Testis (tissue), 3 donors: ENCODE data around the gene SPATA25. TPM values are rescaled to one million over a fixed set of nuclear protein-coding genes. Genes with fewer than 3 reads are reported as not detected.

ENCODE experiments used
- DNase-seq: peaks from one replicate; pipeline ENCODE4 v3.0.0-alpha.2; 2019
- H3K27ac ChIP-seq, 2 donors: fragments of 200-600 bp; sonication (generic); one replicate each; pipeline ENCODE4 v1.5.1; 2019
- H3K27me3 ChIP-seq: fragments of 200-600 bp; sonication (generic); one replicate; pipeline ENCODE4 v1.5.1; 2019
- H3K36me3 ChIP-seq: fragments of 200-600 bp; sonication (generic); one replicate; pipeline ENCODE4 v1.5.1; 2017; ENCODE audit warnings: low read depth; ENCODE audit errors: missing control alignments
- H3K4me1 ChIP-seq: fragments of 200-600 bp; sonication (generic); one replicate; pipeline ENCODE4 v1.5.1; 2019
- H3K4me3 ChIP-seq, 2 donors: fragments of 200-600 bp; sonication (generic); one replicate each; pipeline ENCODE4 v1.5.1; 2017 to 2019
- H3K9me3 ChIP-seq: fragments of 200-600 bp; sonication (generic); one replicate; pipeline ENCODE4 v1.5.1; 2017
- CTCF ChIP-seq, 3 experiments: fragments of 450-650 bp in 2 of 3; fragments of 200-600 bp in 1 of 3; sonication (generic) in 1 of 3; IDR thresholded peaks; one replicate each; pipeline ENCODE4 v1.5.1; 2016 to 2019; ENCODE audit warnings: antibody characterized with exemption in 3 of 3, mild to moderate bottlenecking in 2 of 3, moderate library complexity in 1 of 3
- POLR2A ChIP-seq: fragments of 450-650 bp; IDR thresholded peaks from one replicate; pipeline ENCODE4 v1.6.1; 2017; ENCODE audit warnings: antibody characterized with exemption, mild to moderate bottlenecking, moderate library complexity
- WGBS, 2 donors: methylation state at CpG; one replicate each; pipeline ENCODE4 v1.1.5; 2018; 5-methylcytosine and 5-hydroxymethylcytosine counted together
- intact Hi-C: fragments of 100-400 bp; cut with DNase I; formaldehyde crosslinking; loops from one replicate; pipeline ENCODE4 v1.15.1; 2023; ENCODE audit warnings: low total_unique reads
- polyA plus RNA-seq: library from polyadenylated mRNA; stranded (reverse); fragments of 350-450 nt; fragmentation: Illumina TruSeq; extraction: RNeasy Lipid Tissue Mini Kit (QIAGEN cat#74804); gene quantifications from one replicate; pipeline ENCODE4 v1.2.3, GENCODE V29; 2014; ENCODE audit warnings: low read depth, low replicate concordance; ENCODE audit not compliant: insufficient read depth
- total RNA-seq, 2 donors: library from RNA; depleted of rRNA; stranded (reverse); fragments of >200 nt; gene quantifications; one replicate each; pipeline ENCODE4 v1.2.3, GENCODE V29; 2016

SPATA25 gene
- total and polyA plus RNA-seq, 3 donors from 2014 or later = 14.9 to 59.4 (median 26.0) TPM

GRCh38 chr20:45918779-45919537 is 31.5 kb upstream of the SPATA25 start:
- no peak overlapping the region for H3K4me3 ChIP-seq
- H3K36me3 ChIP-seq = no peaks in the 10 kb centered on the region
- TF ChIP-seq CTCF (IDR thresholded peaks at IDR 0.05) (no peak), POLR2A (no peak)
- peaks cover 45% of the 10 kb centered on the region for H3K4me1 ChIP-seq
- WGBS, 2 donors = 81 to 85% methylated on average over 12 of the region's 12 CpGs
- no peaks in the 10 kb centered on the region for H3K9me3 ChIP-seq
- peak overlapping the region; percentile 61 to 90 for H3K27ac ChIP-seq
- intact Hi-C loops = no loop called here
- no peak for DNase-seq
- no peaks in the 10 kb centered on the region for H3K27me3 ChIP-seq

DNA sequence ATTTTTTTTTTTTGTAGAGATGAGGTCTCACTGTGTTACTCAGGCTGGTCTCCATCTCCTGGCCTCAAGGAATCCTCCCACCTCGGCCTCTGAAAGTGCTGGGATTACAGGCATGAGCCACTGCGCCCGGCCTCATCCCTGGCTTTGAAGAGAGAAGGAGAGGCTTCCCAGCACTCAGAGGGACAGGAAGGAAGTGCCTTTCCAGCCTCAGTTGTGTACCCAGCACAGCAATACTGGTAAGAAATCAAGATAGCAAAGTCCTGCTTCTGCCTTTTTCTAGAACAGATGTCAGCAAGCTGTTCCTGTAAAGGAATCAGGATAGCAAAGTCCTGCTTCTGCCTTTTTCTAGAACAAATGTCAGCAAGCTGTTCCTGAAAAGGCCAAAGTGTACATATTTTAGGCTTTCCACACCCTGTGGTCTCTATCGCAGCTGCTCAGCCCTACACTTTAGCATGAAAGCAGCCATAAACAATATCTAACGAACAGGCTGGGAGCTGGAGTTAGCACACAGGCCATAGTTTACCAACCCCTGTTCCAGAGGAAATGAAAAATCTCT is 30.8 kb upstream of the SPATA25 start:
- intact Hi-C loops = no loop called here
- H3K4me3 ChIP-seq = no peak overlapping the region
- no peaks in the 10 kb centered on the region for H3K27me3 ChIP-seq
- TF ChIP-seq CTCF (IDR thresholded peaks at IDR 0.05) (no peak), POLR2A (no peak)
- no peaks in the 10 kb centered on the region for H3K9me3 ChIP-seq
- DNase-seq = no peak
- H3K4me1 ChIP-seq = peaks cover 39% of the 10 kb centered on the region
- peak overlapping the region; percentile 61 to 90 for H3K27ac ChIP-seq
- no peaks in the 10 kb centered on the region for H3K36me3 ChIP-seq
- WGBS, 2 donors = 30 to 50% methylated on average over 4 to 5 of the region's 5 CpGs

DNA sequence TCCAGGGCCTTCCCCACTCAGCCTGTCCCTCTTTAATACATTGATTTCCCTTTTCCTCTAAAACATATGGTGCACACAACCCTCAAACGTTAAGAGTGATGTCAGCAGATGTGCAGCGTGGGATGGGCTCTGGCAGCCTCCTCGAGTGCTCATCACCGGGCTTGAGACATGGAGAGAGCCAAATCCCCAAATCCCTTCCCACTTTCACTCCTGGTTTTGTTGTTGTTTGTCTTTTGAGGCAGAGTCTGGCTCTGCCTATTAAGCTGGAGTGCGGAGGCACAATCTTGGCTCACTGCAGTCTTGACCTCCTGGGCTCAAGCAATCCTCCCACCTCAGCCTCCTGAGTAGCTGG is 30.3 kb upstream of the SPATA25 start:
- intact Hi-C loops = no loop called here
- Histone ChIP-seq H3K9me3 (no peaks in the 10 kb centered on the region), H3K36me3 (no peaks in the 10 kb centered on the region), H3K4me1 (peaks cover 39% of the 10 kb centered on the region), H3K27me3 (no peaks in the 10 kb centered on the region), H3K4me3 (no peak overlapping the region), H3K27ac (peak overlapping the region; percentile 61 to 90)
- DNase-seq = peak; percentile 39
- 40 to 47% methylated on average over 5 of the region's 5 CpGs for WGBS, 2 donors
- no peak for TF ChIP-seq CTCF (IDR thresholded peaks at IDR 0.05)
- no peak for TF ChIP-seq POLR2A

GRCh38 chr20:45913116-45913515 is 25.7 kb upstream of the SPATA25 start:
- 65 to 66% methylated on average over 5 of the region's 5 CpGs for WGBS, 2 donors
- no peak for DNase-seq
- Histone ChIP-seq H3K4me1 (peaks cover 20% of the 10 kb centered on the region), H3K36me3 (no peaks in the 10 kb centered on the region), H3K9me3 (no peaks in the 10 kb centered on the region), H3K27ac (peak overlapping the region in 1 of 2 donors; percentile 85), H3K27me3 (no peaks in the 10 kb centered on the region), H3K4me3 (no peak overlapping the region)
- intact Hi-C loops = no loop called here
- TF ChIP-seq POLR2A = no peak
- TF ChIP-seq CTCF (IDR thresholded peaks at IDR 0.05) = no peak

- no peaks in the 10 kb centered on the region for H3K27me3 ChIP-seq
- no peaks in the 10 kb centered on the region for H3K36me3 ChIP-seq
- H3K4me1 ChIP-seq = peaks cover 12% of the 10 kb centered on the region
- DNase-seq = no peak
- peak overlapping the region; percentile 79 to 85 for H3K27ac ChIP-seq
- no peaks in the 10 kb centered on the region for H3K9me3 ChIP-seq
- intact Hi-C loops = no loop called here
- TF ChIP-seq CTCF (IDR thresholded peaks at IDR 0.05) (no peak), POLR2A (no peak)
- peak overlapping the region; percentile 49 to 67 for H3K4me3 ChIP-seq
- 5 to 19% methylated on average over 4 of the region's 4 CpGs for WGBS, 2 donors
These were observed 24.9 kb upstream of the SPATA25 start for GRCh38 chr20:45912344-45912682.
